Immature natural killer cell (primary cell): ENCODE measurements around the gene CNTN2. TPM values are rescaled to one million over a fixed set of nuclear protein-coding genes. Genes with fewer than 3 reads are reported as not detected.

Experiments used
- DNase-seq, 3 donors: peaks; one replicate each; pipeline ENCODE4 v3.0.0; 2022; ENCODE audit warnings: mixed read lengths in 1 of 3
- H3K27ac Mint-ChIP-seq, 6 donors: one replicate each; pipeline ENCODE4 v1.8.0; 2020; ENCODE audit warnings: mixed read lengths in 6 of 6, mild to moderate bottlenecking in 5 of 6, inconsistent platforms in 4 of 6, moderate library complexity in 3 of 6
- H3K27me3 Mint-ChIP-seq, 3 donors: one replicate each; pipeline ENCODE4 v1.8.0; 2020 to 2021; ENCODE audit warnings: low read depth in 3 of 3, mild to moderate bottlenecking in 3 of 3, mixed read lengths in 3 of 3, moderate library complexity in 3 of 3, inconsistent platforms in 1 of 3
- H3K36me3 Mint-ChIP-seq, 3 donors: one replicate each; pipeline ENCODE4 v1.8.0; 2020; ENCODE audit warnings: mixed read lengths in 3 of 3, inconsistent platforms in 2 of 3, mild to moderate bottlenecking in 2 of 3
- H3K4me1 Mint-ChIP-seq, 2 donors: one replicate each; pipeline ENCODE4 v1.8.0; 2020; ENCODE audit warnings: inconsistent platforms in 2 of 2, mild to moderate bottlenecking in 2 of 2, mixed read lengths in 2 of 2, moderate library complexity in 1 of 2
- H3K4me3 Mint-ChIP-seq, 5 donors: one replicate each; pipeline ENCODE4 v1.8.0; 2020; ENCODE audit warnings: mild to moderate bottlenecking in 5 of 5, mixed read lengths in 5 of 5, inconsistent platforms in 3 of 5, moderate library complexity in 3 of 5
- H3K9me3 Mint-ChIP-seq, 6 donors: one replicate each; pipeline ENCODE4 v1.8.0; 2020; ENCODE audit warnings: mild to moderate bottlenecking in 6 of 6, mixed read lengths in 6 of 6, inconsistent platforms in 4 of 6, moderate library complexity in 3 of 6
- polyA plus RNA-seq, 3 donors: library from polyadenylated mRNA; unstranded; fragments of 300-500 nt; fragmentation: Illumina TruSeq; gene quantifications; one replicate each; pipeline ENCODE4 v1.2.3, GENCODE V29; 2021

The CNTN2 gene
- polyA plus RNA-seq, 3 donors from 2014 or later = not detected

GRCh38 chr1:205052690-205053089 lies 9.7 kb downstream of the CNTN2 start:
- Mint-ChIP-seq H3K36me3 (no peaks in the 10 kb centered on the region), H3K27me3 (peaks cover 0 to 6% (median 0%) of the 10 kb centered on the region in 3 donors), H3K9me3 (no peaks in the 10 kb centered on the region), H3K4me3 (no peak overlapping the region), H3K27ac (no peak overlapping the region), H3K4me1 (no peaks in the 10 kb centered on the region)
- DNase-seq = no peak

- no peaks in the 10 kb centered on the region for H3K36me3 Mint-ChIP-seq
- H3K9me3 Mint-ChIP-seq = no peaks in the 10 kb centered on the region
- DNase-seq = no peak
- no peak overlapping the region for H3K27ac Mint-ChIP-seq
- no peaks in the 10 kb centered on the region for H3K4me1 Mint-ChIP-seq
- peaks cover 0 to 6% (median 0%) of the 10 kb centered on the region in 3 donors for H3K27me3 Mint-ChIP-seq
- H3K4me3 Mint-ChIP-seq = no peak overlapping the region
Observed at GRCh38 chr1:205053296-205053695, 10.3 kb downstream of the CNTN2 start.

- Mint-ChIP-seq H3K9me3 (no peaks in the 10 kb centered on the region), H3K4me1 (no peaks in the 10 kb centered on the region), H3K4me3 (no peak overlapping the region), H3K27me3 (peaks cover 0 to 3% (median 0%) of the 10 kb centered on the region in 3 donors), H3K36me3 (no peaks in the 10 kb centered on the region), H3K27ac (no peak overlapping the region)
- DNase-seq = no peak
Observed at GRCh38 chr1:205054013-205054412, 11.0 kb downstream of the CNTN2 start.

GRCh38 chr1:205056188-205056611 lies 13.2 kb downstream of the CNTN2 start:
- Mint-ChIP-seq H3K36me3 (no peaks in the 10 kb centered on the region), H3K4me3 (no peak overlapping the region), H3K27me3 (peaks cover 0 to 2% (median 0%) of the 10 kb centered on the region in 3 donors), H3K9me3 (no peaks in the 10 kb centered on the region), H3K27ac (no peak overlapping the region), H3K4me1 (no peaks in the 10 kb centered on the region)
- DNase-seq = no peak

- Mint-ChIP-seq H3K4me1 (peaks cover 0 to 2% of the 10 kb centered on the region in 2 donors), H3K9me3 (no peaks in the 10 kb centered on the region), H3K27me3 (peaks cover 0 to 2% (median 0%) of the 10 kb centered on the region in 3 donors), H3K27ac (no peak overlapping the region), H3K36me3 (no peaks in the 10 kb centered on the region), H3K4me3 (no peak overlapping the region)
- no peak for DNase-seq
Observed at GRCh38 chr1:205056956-205057568, 14.1 kb downstream of the CNTN2 start.

- no peaks in the 10 kb centered on the region for H3K9me3 Mint-ChIP-seq
- H3K36me3 Mint-ChIP-seq = no peaks in the 10 kb centered on the region
- H3K27ac Mint-ChIP-seq = no peak overlapping the region
- H3K27me3 Mint-ChIP-seq = peaks cover 0 to 2% (median 0%) of the 10 kb centered on the region in 3 donors
- H3K4me3 Mint-ChIP-seq = no peak overlapping the region
- DNase-seq = no peak
- H3K4me1 Mint-ChIP-seq = peaks cover 0 to 2% of the 10 kb centered on the region in 2 donors
Observed at GRCh38 chr1:205057808-205058575, 15.0 kb downstream of the CNTN2 start.

GRCh38 chr1:205058853-205059252 lies 15.8 kb downstream of the CNTN2 start:
- H3K9me3 Mint-ChIP-seq = no peaks in the 10 kb centered on the region

GRCh38 chr1:205059660-205060059 lies 16.6 kb downstream of the CNTN2 start:
- Mint-ChIP-seq H3K27ac (no peak overlapping the region), H3K27me3 (peaks cover 0 to 2% (median 0%) of the 10 kb centered on the region in 3 donors), H3K4me3 (no peak overlapping the region), H3K36me3 (no peaks in the 10 kb centered on the region), H3K4me1 (peaks cover 0 to 2% of the 10 kb centered on the region in 2 donors), H3K9me3 (no peaks in the 10 kb centered on the region)
- DNase-seq = no peak

More at GRCh38 chr1:205058853-205059252, 15.8 kb downstream of the CNTN2 start:
- no peak overlapping the region for H3K27ac Mint-ChIP-seq
- peaks cover 0 to 2% of the 10 kb centered on the region in 2 donors for H3K4me1 Mint-ChIP-seq
- no peaks in the 10 kb centered on the region for H3K36me3 Mint-ChIP-seq
- H3K27me3 Mint-ChIP-seq = peaks cover 0 to 2% (median 0%) of the 10 kb centered on the region in 3 donors
- no peak for DNase-seq
- no peak overlapping the region for H3K4me3 Mint-ChIP-seq

GRCh38 chr1:205060746-205061145 lies 17.7 kb downstream of the CNTN2 start:
- Mint-ChIP-seq H3K27ac (no peak overlapping the region), H3K9me3 (no peaks in the 10 kb centered on the region), H3K36me3 (no peaks in the 10 kb centered on the region), H3K4me3 (no peak overlapping the region), H3K4me1 (peaks cover 0 to 2% of the 10 kb centered on the region in 2 donors), H3K27me3 (peaks cover 0 to 2% (median 0%) of the 10 kb centered on the region in 3 donors)
- no peak for DNase-seq

- Mint-ChIP-seq H3K27me3 (peaks cover 0 to 2% (median 0%) of the 10 kb centered on the region in 3 donors), H3K27ac (no peak overlapping the region), H3K36me3 (no peaks in the 10 kb centered on the region), H3K4me1 (peaks cover 0 to 2% of the 10 kb centered on the region in 2 donors), H3K9me3 (no peaks in the 10 kb centered on the region), H3K4me3 (no peak overlapping the region)
- DNase-seq = no peak
Observed at GRCh38 chr1:205061227-205061626, 18.2 kb downstream of the CNTN2 start.

- H3K27ac Mint-ChIP-seq = no peak overlapping the region
- H3K4me1 Mint-ChIP-seq = peaks cover 0 to 2% of the 10 kb centered on the region in 2 donors
- DNase-seq = peak; percentile 37 to 49 (median 40)
- H3K36me3 Mint-ChIP-seq = no peaks in the 10 kb centered on the region
- H3K4me3 Mint-ChIP-seq = no peak overlapping the region
- H3K27me3 Mint-ChIP-seq = peaks cover 0 to 2% (median 0%) of the 10 kb centered on the region in 3 donors
- H3K9me3 Mint-ChIP-seq = no peaks in the 10 kb centered on the region
Observed at GRCh38 chr1:205061665-205062069, 18.7 kb downstream of the CNTN2 start.

- Mint-ChIP-seq H3K4me3 (no peak overlapping the region), H3K9me3 (no peaks in the 10 kb centered on the region), H3K36me3 (no peaks in the 10 kb centered on the region), H3K4me1 (peaks cover 0 to 2% of the 10 kb centered on the region in 2 donors), H3K27ac (no peak overlapping the region), H3K27me3 (peaks cover 0 to 2% (median 0%) of the 10 kb centered on the region in 3 donors)
- DNase-seq = no peak
Observed at GRCh38 chr1:205062319-205062718, 19.3 kb downstream of the CNTN2 start.

GRCh38 chr1:205062895-205063294 lies 19.9 kb downstream of the CNTN2 start:
- Mint-ChIP-seq H3K27ac (no peak overlapping the region), H3K4me1 (peaks cover 0 to 2% of the 10 kb centered on the region in 2 donors), H3K27me3 (peaks cover 0 to 2% (median 0%) of the 10 kb centered on the region in 3 donors), H3K9me3 (no peaks in the 10 kb centered on the region), H3K36me3 (no peaks in the 10 kb centered on the region), H3K4me3 (no peak overlapping the region)
- DNase-seq = no peak

GRCh38 chr1:205064301-205064700 lies 21.3 kb downstream of the CNTN2 start:
- Mint-ChIP-seq H3K36me3 (no peaks in the 10 kb centered on the region), H3K4me3 (no peak overlapping the region), H3K27ac (no peak overlapping the region), H3K4me1 (peaks cover 0 to 2% of the 10 kb centered on the region in 2 donors), H3K9me3 (no peaks in the 10 kb centered on the region), H3K27me3 (peaks cover 0 to 2% (median 0%) of the 10 kb centered on the region in 3 donors)
- no peak for DNase-seq
